HepG2 (cell line): Measurements from ENCODE around the gene RNU1-1.
"Not testable (repeated sequence)": the region's sequence is repeated elsewhere in the genome, so short reads cannot be mapped to it uniquely, and the experiment has no call there.

Experiments
- PCBP1 ChIP-seq: fragments of 200-400 bp; formaldehyde crosslinking; IDR thresholded peaks from 2 replicates; pipeline ENCODE4 v1.6.1; 2017; ENCODE audit warnings: mild to moderate bottlenecking, low read depth, low read length, borderline replicate concordance
- ZFP1 ChIP-seq: IDR thresholded peaks from 2 replicates; pipeline ENCODE4 v1.6.1; 2016
- ZFX ChIP-seq: sonication (generic); formaldehyde crosslinking; IDR thresholded peaks from 2 replicates; pipeline ENCODE4 v1.4.0; 2020; ENCODE audit warnings: mild to moderate bottlenecking, low read depth, missing genetic modification reagents, moderate library complexity
- ZNF501 ChIP-seq: sonication (generic); formaldehyde crosslinking; IDR thresholded peaks from 2 replicates; pipeline ENCODE4 v1.5.1; 2020; ENCODE audit warnings: mild to moderate bottlenecking, moderate library complexity, missing genetic modification reagents
- TF ChIP-seq, protein P1 (sequence below): IDR thresholded peaks from 2 replicates; pipeline ENCODE4 v1.6.1; 2012; ENCODE audit warnings: inconsistent platforms

GRCh38 chr1:16486316-16486715 is 27.8 kb downstream of the RNU1-1 start:
- TF ChIP-seq ZFP1 (CRISPR knock-in tag); ZFX (CRISPR knock-in tag); PCBP1; ZNF501 (CRISPR knock-in tag): not testable (repeated sequence)
- TF ChIP-seq, protein P1, sequence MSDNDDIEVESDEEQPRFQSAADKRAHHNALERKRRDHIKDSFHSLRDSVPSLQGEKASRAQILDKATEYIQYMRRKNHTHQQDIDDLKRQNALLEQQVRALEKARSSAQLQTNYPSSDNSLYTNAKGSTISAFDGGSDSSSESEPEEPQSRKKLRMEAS = not testable (repeated sequence)
